HG03280 (cell line): ENCODE results near the gene ZNF467.

ENCODE experiments used
- ATAC-seq: cut with Tn5 transposase; IDR thresholded peaks from one replicate; pipeline ENCODE4 v1.9.1; 2021; ENCODE audit warnings: mild to moderate bottlenecking, moderate library complexity; ENCODE audit not compliant: unreplicated experiment

Gene ZNF467

GRCh38 chr7:149787428-149788299 lies 14.3 kb upstream of the ZNF467 start:
- ATAC-seq: no peak

GRCh38 chr7:149785983-149786382 lies 12.6 kb upstream of the ZNF467 start:
- ATAC-seq: no peak

- ATAC-seq: no peak
Observed at GRCh38 chr7:149785402-149785801, 12.0 kb upstream of the ZNF467 start.

- ATAC-seq: no peak
Observed at GRCh38 chr7:149784251-149784608, 10.8 kb upstream of the ZNF467 start.

- no peak for ATAC-seq
Observed at GRCh38 chr7:149783386-149784250, 10.2 kb upstream of the ZNF467 start.

- no peak for ATAC-seq
Observed at GRCh38 chr7:149782682-149783345, 9.4 kb upstream of the ZNF467 start.

- ATAC-seq: no peak
Observed at GRCh38 chr7:149781921-149782320, 8.5 kb upstream of the ZNF467 start.

- ATAC-seq: no peak
Observed at GRCh38 chr7:149780636-149781419, 7.4 kb upstream of the ZNF467 start.

GRCh38 chr7:149780056-149780455 lies 6.7 kb upstream of the ZNF467 start:
- no peak for ATAC-seq

- ATAC-seq: no peak
Observed at GRCh38 chr7:149779502-149779805, 6.1 kb upstream of the ZNF467 start.

- no peak for ATAC-seq
Observed at GRCh38 chr7:149778696-149779501, 5.5 kb upstream of the ZNF467 start.

GRCh38 chr7:149778327-149778637 lies 4.9 kb upstream of the ZNF467 start:
- ATAC-seq: no peak

GRCh38 chr7:149777551-149778326 lies 4.4 kb upstream of the ZNF467 start:
- no peak for ATAC-seq

GRCh38 chr7:149776848-149777407 lies 3.5 kb upstream of the ZNF467 start:
- no peak for ATAC-seq

GRCh38 chr7:149776289-149776688 lies 2.9 kb upstream of the ZNF467 start:
- ATAC-seq: no peak

GRCh38 chr7:149775176-149775556 lies 1.8 kb upstream of the ZNF467 start:
- no peak for ATAC-seq

- ATAC-seq: no peak
Observed at GRCh38 chr7:149774237-149775175, 1.1 kb upstream of the ZNF467 start.

- ATAC-seq: no peak
Observed at GRCh38 chr7:149772956-149773434, 393 bp downstream of the ZNF467 start.
